Esophagus squamous epithelium (tissue), 4 donors: ENCODE data around the gene HES6.
A peak's percentile ranks its signal among the peaks of the same experiment; 100 is the strongest.

ENCODE experiments used
- POLR2A ChIP-seq, 4 donors: fragments of 450-650 bp; IDR thresholded peaks; one replicate each; pipeline ENCODE4 v1.6.1; 2017; ENCODE audit warnings: antibody characterized with exemption in 4 of 4, mild to moderate bottlenecking in 4 of 4, moderate library complexity in 3 of 4
- TF ChIP-seq, protein P1 (sequence below), 6 experiments: fragments of 450-650 bp in 4 of 6; fragments of 200-600 bp in 2 of 6; sonication (generic) in 2 of 6; IDR thresholded peaks; one replicate each; pipeline ENCODE4 v1.5.1; 2016 to 2019; ENCODE audit warnings: antibody characterized with exemption in 6 of 6, mild to moderate bottlenecking in 4 of 6, moderate library complexity in 4 of 6

DNA sequence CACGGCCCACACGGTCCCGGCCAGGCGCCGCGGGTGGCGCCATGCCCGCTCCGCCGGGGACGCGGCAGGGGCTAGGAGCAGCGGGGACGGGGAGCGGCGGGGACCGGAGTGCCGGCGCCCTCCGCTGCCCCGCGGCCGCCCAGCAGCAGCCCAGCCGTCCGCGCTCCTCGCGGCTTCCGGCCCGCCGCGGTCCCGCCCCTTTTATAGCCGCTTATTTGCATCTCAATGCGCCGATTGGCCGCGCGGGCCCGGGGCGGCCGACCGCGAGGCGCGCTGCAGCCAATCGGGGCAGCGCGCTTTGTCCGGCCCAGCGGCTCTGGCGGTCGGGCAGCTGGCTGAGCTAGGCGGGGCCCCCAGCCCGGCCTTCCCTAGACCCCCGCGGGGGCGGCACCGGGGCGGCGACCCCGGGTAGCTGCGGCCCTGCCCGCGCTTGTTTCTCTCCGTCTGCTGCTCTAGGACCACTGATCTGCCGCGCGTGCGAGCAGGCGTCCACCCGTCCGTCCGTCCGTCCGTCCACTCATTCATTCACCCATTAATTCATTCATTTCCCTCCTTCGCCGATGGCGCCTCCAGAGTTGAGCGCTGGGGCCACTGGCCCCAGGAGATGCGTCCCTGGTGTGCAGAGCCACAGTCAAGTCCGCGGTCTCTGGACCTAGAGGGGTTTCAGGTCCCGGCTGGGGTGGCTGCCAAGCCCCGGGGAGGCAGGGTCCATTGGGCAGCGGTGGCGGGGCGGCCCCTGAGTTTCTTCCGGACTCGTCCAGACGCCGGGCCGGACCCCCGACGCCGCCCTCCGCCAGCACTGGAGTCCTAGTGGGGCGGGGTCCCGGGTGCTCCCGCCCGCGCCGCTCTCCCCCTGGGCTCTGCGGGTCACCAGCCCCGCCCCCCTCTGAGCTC, at the start of gene HES6:
- TF ChIP-seq, protein P1, sequence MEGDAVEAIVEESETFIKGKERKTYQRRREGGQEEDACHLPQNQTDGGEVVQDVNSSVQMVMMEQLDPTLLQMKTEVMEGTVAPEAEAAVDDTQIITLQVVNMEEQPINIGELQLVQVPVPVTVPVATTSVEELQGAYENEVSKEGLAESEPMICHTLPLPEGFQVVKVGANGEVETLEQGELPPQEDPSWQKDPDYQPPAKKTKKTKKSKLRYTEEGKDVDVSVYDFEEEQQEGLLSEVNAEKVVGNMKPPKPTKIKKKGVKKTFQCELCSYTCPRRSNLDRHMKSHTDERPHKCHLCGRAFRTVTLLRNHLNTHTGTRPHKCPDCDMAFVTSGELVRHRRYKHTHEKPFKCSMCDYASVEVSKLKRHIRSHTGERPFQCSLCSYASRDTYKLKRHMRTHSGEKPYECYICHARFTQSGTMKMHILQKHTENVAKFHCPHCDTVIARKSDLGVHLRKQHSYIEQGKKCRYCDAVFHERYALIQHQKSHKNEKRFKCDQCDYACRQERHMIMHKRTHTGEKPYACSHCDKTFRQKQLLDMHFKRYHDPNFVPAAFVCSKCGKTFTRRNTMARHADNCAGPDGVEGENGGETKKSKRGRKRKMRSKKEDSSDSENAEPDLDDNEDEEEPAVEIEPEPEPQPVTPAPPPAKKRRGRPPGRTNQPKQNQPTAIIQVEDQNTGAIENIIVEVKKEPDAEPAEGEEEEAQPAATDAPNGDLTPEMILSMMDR (IDR thresholded peaks at IDR 0.05) = peak in 1 of 6 experiments; percentile 21
- peak in 3 of 4 donors; percentile 67 to 85 (median 76) for TF ChIP-seq POLR2A (IDR thresholded peaks at IDR 0.05)
